Measurements from ENCODE around the gene TGFBR2.

Gene TGFBR2

DNA sequence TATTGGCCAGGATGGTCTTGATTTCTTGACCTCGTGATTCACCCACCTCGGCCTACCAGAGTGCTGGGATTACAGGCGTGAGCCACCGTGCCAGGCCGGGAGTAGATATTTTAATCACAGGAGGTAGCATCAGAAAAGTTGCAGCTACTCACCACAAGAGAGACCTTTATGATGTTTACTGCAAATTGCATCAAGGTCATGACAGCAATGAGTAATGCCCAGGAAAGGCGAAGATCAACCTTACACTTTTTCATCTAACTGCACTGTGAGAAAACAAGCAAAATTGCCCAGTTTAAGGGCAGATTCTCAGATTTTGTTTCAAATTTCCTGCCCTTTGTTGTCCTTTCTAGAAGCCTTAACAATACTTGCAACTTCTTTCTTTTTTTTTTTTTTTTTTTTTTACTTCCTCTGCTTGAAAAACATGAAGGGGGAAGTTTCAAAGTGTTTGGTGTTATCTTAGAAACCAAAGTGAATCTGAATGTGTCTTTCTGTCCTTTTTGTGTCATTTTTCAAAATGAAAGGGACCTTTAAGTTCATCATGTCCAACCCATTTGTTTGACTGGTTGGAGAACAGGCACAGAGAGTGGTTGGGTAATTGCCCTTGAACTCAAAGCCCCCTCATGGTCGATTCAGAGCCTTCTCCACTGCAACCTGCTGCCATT, 25.0 kb downstream of the TGFBR2 start:
- no peak overlapping the region for H3K4me3 ChIP-seq (replicated peaks; ENCODE audit: low read depth, low read length)
- no peaks in the 10 kb centered on the region for H3K36me3 ChIP-seq (ENCODE audit: control insufficient read depth, insufficient read depth, low read length)
- H3K27me3 ChIP-seq (replicated peaks; ENCODE audit: control insufficient read depth, insufficient read depth, low read length), result no peaks in the 10 kb centered on the region
- TF ChIP-seq, protein P1, sequence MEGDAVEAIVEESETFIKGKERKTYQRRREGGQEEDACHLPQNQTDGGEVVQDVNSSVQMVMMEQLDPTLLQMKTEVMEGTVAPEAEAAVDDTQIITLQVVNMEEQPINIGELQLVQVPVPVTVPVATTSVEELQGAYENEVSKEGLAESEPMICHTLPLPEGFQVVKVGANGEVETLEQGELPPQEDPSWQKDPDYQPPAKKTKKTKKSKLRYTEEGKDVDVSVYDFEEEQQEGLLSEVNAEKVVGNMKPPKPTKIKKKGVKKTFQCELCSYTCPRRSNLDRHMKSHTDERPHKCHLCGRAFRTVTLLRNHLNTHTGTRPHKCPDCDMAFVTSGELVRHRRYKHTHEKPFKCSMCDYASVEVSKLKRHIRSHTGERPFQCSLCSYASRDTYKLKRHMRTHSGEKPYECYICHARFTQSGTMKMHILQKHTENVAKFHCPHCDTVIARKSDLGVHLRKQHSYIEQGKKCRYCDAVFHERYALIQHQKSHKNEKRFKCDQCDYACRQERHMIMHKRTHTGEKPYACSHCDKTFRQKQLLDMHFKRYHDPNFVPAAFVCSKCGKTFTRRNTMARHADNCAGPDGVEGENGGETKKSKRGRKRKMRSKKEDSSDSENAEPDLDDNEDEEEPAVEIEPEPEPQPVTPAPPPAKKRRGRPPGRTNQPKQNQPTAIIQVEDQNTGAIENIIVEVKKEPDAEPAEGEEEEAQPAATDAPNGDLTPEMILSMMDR (IDR thresholded peaks at IDR 0.05; ENCODE audit: insufficient read depth, low read length, poor library complexity, severe bottlenecking), result no peak
- DNase-seq (ENCODE audit: extremely low read depth, insufficient read length), result no peak

DNA sequence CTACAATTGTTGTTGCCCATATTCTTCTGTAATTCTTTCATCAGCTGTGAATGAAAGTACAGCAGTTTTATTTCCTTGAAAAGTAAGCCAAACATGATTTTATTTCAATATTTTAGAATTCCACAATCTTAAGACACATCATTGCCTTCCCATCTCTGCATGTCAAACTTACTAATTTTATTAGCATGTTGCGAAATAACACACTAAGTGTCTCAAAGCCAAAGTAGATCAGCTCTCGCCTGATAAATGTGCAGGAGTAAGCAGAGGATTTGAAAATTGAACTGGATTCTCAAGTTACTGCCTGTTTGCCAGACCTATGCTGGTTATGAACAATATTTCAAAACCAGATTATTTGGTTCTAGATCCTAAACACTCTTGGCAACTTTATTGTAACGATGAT, 25.7 kb downstream of the TGFBR2 start:
- no peak for DNase-seq (ENCODE audit: extremely low read depth, insufficient read length)
- Histone ChIP-seq H3K27me3 (replicated peaks; ENCODE audit: control insufficient read depth, insufficient read depth, low read length) (no peaks in the 10 kb centered on the region), H3K36me3 (ENCODE audit: control insufficient read depth, insufficient read depth, low read length) (no peaks in the 10 kb centered on the region), H3K4me3 (replicated peaks; ENCODE audit: low read depth, low read length) (no peak overlapping the region)
- TF ChIP-seq, protein P1 (IDR thresholded peaks at IDR 0.05; ENCODE audit: insufficient read depth, low read length, poor library complexity, severe bottlenecking), result no peak

DNA sequence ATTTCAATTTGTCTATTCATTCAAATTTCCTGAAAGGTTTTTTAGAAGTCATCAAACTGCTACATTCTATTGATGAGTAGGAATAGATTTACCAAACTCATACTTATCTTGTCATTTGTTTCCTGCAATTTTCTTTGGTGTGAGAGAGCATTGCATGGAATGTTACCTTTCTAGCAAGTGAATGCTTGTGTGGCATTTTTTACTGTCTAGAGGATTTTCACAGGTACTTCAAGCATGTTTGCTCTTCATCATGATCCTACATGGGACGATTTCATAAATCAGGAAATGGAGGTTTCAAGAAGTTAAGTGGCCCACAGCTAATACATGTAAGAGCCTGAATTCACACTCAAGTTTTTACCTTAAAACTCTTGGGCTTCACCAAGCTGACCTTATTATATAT, 26.1 kb downstream of the TGFBR2 start:
- DNase-seq (ENCODE audit: extremely low read depth, insufficient read length), result no peak
- TF ChIP-seq, protein P1 (IDR thresholded peaks at IDR 0.05; ENCODE audit: insufficient read depth, low read length, poor library complexity, severe bottlenecking), result no peak
- Histone ChIP-seq H3K27me3 (replicated peaks; ENCODE audit: control insufficient read depth, insufficient read depth, low read length) (no peaks in the 10 kb centered on the region), H3K4me3 (replicated peaks; ENCODE audit: low read depth, low read length) (no peak overlapping the region), H3K36me3 (ENCODE audit: control insufficient read depth, insufficient read depth, low read length) (no peaks in the 10 kb centered on the region)

DNA sequence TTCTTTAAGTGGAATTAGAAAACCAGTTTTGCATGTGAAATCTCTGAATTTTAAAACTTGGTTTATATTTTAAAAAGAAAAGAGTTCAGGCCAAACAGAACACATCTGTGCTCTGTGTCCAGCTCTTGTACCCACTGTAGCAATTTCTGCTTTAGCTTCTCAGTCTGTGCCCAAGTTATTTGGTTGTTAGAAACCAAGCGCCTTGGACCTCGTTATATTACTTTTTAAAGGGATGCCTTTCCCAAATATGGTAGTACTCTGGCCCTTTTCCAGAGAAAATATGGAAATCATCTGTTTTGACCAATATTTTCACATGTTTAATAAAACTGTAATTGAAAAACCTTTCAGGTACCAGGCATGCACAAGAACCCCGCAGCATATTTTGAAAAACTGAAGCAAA, 27.3 kb downstream of the TGFBR2 start:
- no peak for DNase-seq (ENCODE audit: extremely low read depth, insufficient read length)
- H3K4me3 ChIP-seq (replicated peaks; ENCODE audit: low read depth, low read length), result no peak overlapping the region
- no peaks in the 10 kb centered on the region for H3K36me3 ChIP-seq (ENCODE audit: control insufficient read depth, insufficient read depth, low read length)
- TF ChIP-seq, protein P1 (IDR thresholded peaks at IDR 0.05; ENCODE audit: insufficient read depth, low read length, poor library complexity, severe bottlenecking), result no peak
- no peaks in the 10 kb centered on the region for H3K27me3 ChIP-seq (replicated peaks; ENCODE audit: control insufficient read depth, insufficient read depth, low read length)

DNA sequence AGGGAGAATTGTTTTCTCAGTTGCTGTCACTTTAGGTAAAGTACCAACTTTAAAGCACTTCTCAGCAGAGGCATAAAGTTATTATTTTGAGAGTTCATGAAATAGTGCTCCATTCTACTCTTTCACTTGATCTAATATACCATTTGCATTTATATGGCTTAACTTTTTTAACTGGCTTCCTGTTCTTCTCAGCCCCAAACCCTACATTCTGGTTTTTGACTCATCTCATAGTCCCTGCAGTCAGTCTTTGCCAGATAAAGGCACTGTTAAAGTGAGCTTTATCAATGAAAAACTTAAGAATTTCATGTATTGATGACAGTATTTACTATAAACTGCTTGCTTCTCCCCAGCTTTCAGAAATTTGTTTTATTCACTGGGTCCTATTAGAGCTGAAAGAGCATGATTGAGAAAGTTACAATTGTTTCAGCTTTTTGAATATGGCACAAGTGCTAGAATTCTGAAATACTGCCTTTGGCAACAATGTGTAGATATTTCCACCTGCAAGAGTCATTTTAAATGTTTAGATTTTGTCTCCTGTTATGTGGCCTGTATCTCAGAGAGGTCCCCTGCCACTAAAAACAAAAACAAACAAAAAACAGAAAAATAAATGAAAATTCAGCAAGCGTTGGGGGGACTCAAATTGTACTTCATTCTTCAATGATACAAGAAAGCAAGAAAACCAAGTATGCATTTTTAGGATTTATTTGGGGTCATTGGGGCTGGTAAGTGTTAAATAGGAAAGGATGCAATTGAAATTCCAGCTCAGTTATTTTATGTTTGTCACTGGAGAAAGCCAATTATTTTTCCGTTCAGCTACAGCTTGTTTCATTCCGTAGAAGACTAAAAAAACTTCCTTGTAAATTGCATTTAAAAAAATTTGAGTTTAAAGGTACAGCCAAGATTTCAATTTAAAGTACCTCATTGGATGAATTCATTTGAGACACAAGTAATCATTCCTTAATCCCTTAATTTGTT, 28.6 kb downstream of the TGFBR2 start:
- TF ChIP-seq, protein P1 (IDR thresholded peaks at IDR 0.05; ENCODE audit: insufficient read depth, low read length, poor library complexity, severe bottlenecking), result no peak
- no peaks in the 10 kb centered on the region for H3K27me3 ChIP-seq (replicated peaks; ENCODE audit: control insufficient read depth, insufficient read depth, low read length)
- H3K4me3 ChIP-seq (replicated peaks; ENCODE audit: low read depth, low read length), result no peak overlapping the region
- no peaks in the 10 kb centered on the region for H3K36me3 ChIP-seq (ENCODE audit: control insufficient read depth, insufficient read depth, low read length)
- no peak for DNase-seq (ENCODE audit: extremely low read depth, insufficient read length)
